Mucosa of rectum (tissue), 2 donors: ENCODE measurements around the gene SLC2A6.
A peak's percentile ranks its signal among the peaks of the same experiment; 100 is the strongest.

Source experiments
- H3K27ac ChIP-seq, 2 donors: one replicate each; pipeline ENCODE4 v1.7.0; 2013; ENCODE audit warnings: inconsistent platforms in 2 of 2, low read depth in 2 of 2, low read length in 2 of 2
- H3K27me3 ChIP-seq, 2 donors: one replicate each; pipeline ENCODE4 v1.7.0; 2013; ENCODE audit warnings: low read length in 2 of 2; ENCODE audit not compliant: control insufficient read depth in 2 of 2, insufficient read depth in 2 of 2
- H3K36me3 ChIP-seq, 2 donors: one replicate each; pipeline ENCODE4 v1.7.0; 2013; ENCODE audit warnings: low read length in 2 of 2; ENCODE audit not compliant: control insufficient read depth in 2 of 2, insufficient read depth in 2 of 2
- H3K4me1 ChIP-seq, 2 donors: one replicate each; pipeline ENCODE4 v1.7.0; 2013; ENCODE audit warnings: low read length in 2 of 2, mild to moderate bottlenecking in 1 of 2; ENCODE audit not compliant: control insufficient read depth in 2 of 2, insufficient read depth in 2 of 2
- H3K4me3 ChIP-seq, 2 donors: one replicate each; pipeline ENCODE4 v1.7.0; 2013; ENCODE audit warnings: low read length in 2 of 2
- H3K9ac ChIP-seq, 2 donors: one replicate each; pipeline ENCODE4 v1.7.0; 2013; ENCODE audit warnings: low read length in 2 of 2, low read depth in 1 of 2, mild to moderate bottlenecking in 1 of 2
- H3K9me3 ChIP-seq, 2 donors: one replicate each; pipeline ENCODE4 v1.7.0; 2013; ENCODE audit warnings: low read length in 2 of 2; ENCODE audit not compliant: control insufficient read depth in 2 of 2
- donor health status: healthy.
- donor health status: Normal muscosa, but diverticular disease.

The SLC2A6 gene

DNA sequence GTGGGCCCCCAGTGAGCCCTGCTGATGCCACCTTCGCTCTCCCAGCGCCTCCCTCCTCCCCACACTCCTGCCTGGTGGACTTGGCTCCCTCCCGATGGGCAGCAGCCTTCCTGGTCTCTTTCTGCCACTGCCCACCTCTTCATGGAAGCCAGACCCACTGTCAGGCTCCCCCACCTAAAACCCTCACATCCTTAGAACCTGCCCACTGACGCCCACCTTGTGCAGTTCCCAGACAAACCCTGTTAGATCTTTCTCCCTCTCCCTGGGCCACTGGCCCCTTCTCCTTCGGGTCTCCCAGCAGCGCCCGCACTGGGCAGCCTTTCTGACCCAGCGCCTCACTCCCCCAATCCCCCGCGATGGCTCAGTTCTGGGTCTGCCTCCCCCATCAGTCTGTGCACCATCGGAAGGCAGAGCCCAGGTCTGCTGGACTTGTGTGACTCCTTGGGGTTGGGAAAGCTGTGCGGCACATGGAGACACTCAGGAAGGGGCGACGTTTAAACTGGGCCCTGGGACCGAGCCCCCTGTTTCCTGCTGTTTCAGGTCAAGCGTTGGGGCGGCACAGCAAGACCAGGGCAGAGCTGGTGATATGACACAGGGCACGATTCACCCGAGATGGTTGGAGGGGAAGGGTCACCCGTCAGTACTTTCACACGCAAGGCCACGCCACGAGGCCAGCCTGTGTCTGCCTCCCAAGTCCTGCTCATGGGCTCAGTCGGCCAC lies 28.5 kb upstream of the SLC2A6 start:
- Histone ChIP-seq H3K27ac (no peak overlapping the region), H3K4me1 (peaks cover 11 to 14% of the 10 kb centered on the region in 2 donors), H3K9me3 (peaks cover under 1 to 3% of the 10 kb centered on the region in 2 donors), H3K9ac (no peak overlapping the region), H3K4me3 (no peak overlapping the region), H3K27me3 (peaks cover 3 to 4% of the 10 kb centered on the region in 2 donors), H3K36me3 (no peaks in the 10 kb centered on the region)

DNA sequence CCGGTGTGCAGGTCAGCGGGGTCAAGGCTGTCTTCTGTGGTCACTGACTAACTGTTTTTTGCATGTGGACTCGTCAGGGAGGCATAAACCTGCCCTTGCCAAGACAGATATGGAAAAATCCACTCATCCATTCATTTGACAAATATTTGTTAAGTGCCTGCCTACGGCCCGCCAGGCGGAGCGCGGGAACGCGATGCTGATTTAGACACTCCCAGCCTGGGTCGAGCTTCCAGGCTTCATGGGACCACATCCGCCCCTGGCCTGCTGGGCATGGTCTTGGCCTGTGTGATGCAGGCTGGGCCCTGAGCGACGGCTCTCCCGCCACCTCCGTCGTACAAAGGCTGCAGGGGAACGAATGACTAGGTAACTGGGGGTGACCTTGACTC lies 27.7 kb upstream of the SLC2A6 start:
- Histone ChIP-seq H3K36me3 (no peaks in the 10 kb centered on the region), H3K9me3 (peaks cover 5 to 6% of the 10 kb centered on the region in 2 donors), H3K27me3 (peaks cover 3 to 4% of the 10 kb centered on the region in 2 donors), H3K4me3 (no peak overlapping the region), H3K4me1 (peaks cover 11 to 14% of the 10 kb centered on the region in 2 donors), H3K9ac (no peak overlapping the region), H3K27ac (no peak overlapping the region)

DNA sequence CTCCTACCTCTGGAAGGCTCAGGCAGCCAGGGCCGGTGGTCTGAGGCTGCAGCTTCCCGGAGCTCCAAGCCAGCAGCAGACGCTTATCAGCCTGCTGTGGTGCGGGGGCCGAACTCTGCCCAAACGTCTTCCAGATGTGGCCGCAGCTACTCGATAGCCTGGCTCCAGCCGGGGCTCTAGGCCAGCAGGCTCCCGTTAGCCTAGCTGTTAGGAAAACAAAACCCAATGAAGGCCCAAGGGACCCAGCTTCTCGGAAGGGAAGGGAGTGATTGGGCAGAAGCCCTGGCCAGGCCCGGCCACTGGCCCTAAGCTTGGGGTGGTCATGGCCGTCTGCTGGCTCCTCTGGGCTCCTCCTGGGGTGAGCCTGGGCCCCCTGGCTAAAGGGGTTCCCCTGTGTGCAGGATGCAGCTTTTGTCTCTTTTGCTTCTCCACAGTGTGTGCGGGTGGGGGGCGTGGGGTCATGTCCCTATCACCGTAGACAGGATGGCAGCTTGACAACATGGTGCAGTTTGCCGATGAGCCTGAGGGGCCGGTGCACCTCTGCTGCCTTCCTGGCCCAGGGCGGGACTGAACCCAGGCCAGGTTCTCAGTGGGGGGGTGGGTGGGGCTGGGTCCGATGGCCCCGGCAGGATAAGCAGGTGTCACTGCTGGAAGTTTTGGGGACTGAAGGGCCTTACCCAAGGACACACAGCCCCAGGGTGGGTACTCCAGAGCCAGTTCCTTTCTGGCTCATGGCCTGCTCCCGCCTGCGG lies 27.2 kb upstream of the SLC2A6 start:
- peak overlapping the region in 1 of 2 donors; percentile 4 for H3K27ac ChIP-seq
- peaks cover 11 to 14% of the 10 kb centered on the region in 2 donors for H3K4me1 ChIP-seq
- no peaks in the 10 kb centered on the region for H3K36me3 ChIP-seq

DNA sequence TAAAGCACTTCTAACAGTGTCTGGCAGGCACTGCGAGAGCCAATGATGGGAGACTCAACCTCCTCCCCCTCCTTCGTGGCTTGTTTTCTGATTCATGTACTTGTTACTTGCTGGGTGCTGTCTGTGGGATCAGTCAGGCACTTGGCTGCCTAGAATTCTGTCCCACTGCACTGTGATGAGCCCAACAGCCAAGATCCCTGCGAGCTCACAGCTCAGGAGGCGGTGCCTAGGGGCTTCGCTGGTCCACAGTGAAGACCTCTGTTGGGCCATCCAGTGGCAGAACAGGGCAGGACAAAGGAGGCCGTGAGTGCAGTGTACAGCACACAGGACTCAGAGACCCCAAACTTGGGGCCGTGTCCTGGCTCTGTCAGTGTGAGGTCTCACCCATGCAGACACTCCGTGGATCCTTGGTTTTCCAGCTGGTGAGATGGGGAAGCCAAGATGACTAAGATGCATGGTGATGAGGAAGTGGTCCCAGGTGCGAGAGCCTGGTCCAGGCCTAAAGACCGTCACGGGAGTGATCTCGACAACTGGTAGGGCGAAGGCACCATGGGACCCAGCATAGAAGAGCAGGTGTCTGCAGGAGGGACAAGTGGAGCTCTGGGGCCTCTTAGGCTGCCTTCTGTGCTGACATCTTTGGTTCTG lies 26.4 kb upstream of the SLC2A6 start:
- peak overlapping the region in 1 of 2 donors; percentile 4 for H3K27ac ChIP-seq
- no peak overlapping the region for H3K9ac ChIP-seq
- no peaks in the 10 kb centered on the region for H3K36me3 ChIP-seq
- peaks cover 11 to 14% of the 10 kb centered on the region in 2 donors for H3K4me1 ChIP-seq
- peaks cover 8% of the 10 kb centered on the region in 2 donors for H3K9me3 ChIP-seq
- H3K4me3 ChIP-seq: no peak overlapping the region
- H3K27me3 ChIP-seq: peaks cover 3 to 4% of the 10 kb centered on the region in 2 donors

More for the DNA sequence above, 27.2 kb upstream of the SLC2A6 start:
- H3K9ac ChIP-seq: no peak overlapping the region
- H3K9me3 ChIP-seq: peaks cover 8% of the 10 kb centered on the region in 2 donors
- peaks cover 3 to 4% of the 10 kb centered on the region in 2 donors for H3K27me3 ChIP-seq
- H3K4me3 ChIP-seq: no peak overlapping the region

DNA sequence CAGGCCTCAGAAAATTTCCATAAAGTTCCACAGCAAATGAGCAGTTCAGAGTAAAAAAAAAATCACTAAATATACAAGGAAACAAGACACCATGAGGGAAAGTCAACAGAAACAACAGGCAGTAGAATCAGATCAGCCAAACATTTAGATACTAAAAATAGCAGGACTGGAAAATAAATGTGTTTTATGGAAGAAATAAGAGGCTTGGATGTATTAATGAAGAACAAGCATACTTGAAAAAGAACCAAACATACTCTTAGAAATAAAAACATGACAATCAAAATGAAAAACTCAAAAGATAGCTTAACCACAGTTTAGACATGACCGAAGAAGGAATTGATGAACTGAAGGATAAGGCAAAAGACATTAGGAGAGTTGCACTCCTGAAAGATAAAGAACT lies 23.2 kb upstream of the SLC2A6 start:
- Histone ChIP-seq H3K36me3 (no peaks in the 10 kb centered on the region), H3K9ac (no peak overlapping the region), H3K4me1 (peaks cover 0 to 14% of the 10 kb centered on the region in 2 donors), H3K27me3 (peaks cover 1 to 3% of the 10 kb centered on the region in 2 donors), H3K4me3 (no peak overlapping the region), H3K9me3 (peaks cover 8% of the 10 kb centered on the region in 2 donors), H3K27ac (no peak overlapping the region)

DNA sequence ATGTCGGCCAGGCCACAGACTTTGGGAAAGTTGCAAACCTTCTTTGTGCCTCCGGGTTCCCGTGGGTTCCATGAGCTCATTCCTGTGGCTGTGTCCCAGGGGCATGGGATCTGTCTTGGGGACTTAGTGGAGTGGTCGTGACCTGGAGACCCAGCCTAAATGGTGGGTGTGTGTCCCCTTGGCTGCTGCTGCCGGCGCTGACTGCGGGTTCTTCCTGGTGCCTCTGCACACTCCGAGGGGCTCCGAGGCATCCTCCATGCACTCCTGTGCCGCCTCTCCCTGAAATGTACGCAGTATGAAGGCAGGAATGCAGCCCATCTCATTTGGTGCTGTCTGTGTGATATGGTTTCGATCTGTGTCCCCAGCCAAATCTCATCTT lies 21.0 kb upstream of the SLC2A6 start:
- H3K27ac ChIP-seq: peak overlapping the region; percentile 6 to 37
- no peaks in the 10 kb centered on the region for H3K36me3 ChIP-seq
- H3K4me1 ChIP-seq: peaks cover 2 to 11% of the 10 kb centered on the region in 2 donors
- H3K4me3 ChIP-seq: no peak overlapping the region
- H3K9me3 ChIP-seq: peaks cover 8% of the 10 kb centered on the region in 2 donors
- H3K27me3 ChIP-seq: peaks cover 1 to 6% of the 10 kb centered on the region in 2 donors
- no peak overlapping the region for H3K9ac ChIP-seq

DNA sequence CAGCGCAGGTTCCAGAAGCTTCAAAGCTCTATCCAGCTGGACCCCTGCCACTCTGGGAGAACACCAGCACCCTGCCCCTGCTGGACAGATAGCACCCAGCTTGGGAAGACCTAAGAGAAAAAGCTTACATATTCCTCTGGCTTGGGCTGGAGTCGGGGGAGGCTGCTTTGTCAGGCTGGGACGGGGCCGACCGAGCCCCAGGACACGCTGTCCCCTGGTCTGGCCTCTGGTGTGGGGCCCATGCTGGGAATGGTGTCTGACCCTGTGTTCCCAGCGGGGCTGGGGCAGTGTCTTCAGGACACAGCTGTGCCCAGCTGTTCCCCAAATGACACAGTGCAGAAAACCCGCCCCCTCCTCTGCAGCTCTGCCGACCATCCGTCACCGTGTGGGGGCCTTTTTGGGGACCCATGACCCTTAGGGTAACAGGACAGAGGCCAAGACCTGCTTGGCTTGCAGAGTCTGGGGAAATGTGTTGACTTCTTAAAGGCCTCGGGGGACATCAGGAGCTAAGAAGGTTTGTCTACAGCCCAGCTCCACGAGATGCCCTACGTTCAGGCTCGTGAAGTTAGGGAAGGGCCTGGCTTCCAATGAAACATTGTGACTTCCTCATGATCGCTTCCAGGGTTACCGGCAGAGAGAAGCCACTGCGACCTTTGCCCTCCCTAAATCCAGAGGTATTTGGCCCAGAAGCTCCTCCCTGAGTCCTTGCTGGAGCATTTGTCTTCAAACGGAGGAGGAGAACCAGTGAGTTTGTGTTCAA lies 20.4 kb upstream of the SLC2A6 start:
- Histone ChIP-seq H3K27ac (peak overlapping the region; percentile 6 to 37), H3K4me3 (no peak overlapping the region), H3K27me3 (peaks cover 1 to 6% of the 10 kb centered on the region in 2 donors), H3K4me1 (peaks cover 2 to 11% of the 10 kb centered on the region in 2 donors), H3K9me3 (peaks cover 8% of the 10 kb centered on the region in 2 donors), H3K36me3 (no peaks in the 10 kb centered on the region), H3K9ac (no peak overlapping the region)

DNA sequence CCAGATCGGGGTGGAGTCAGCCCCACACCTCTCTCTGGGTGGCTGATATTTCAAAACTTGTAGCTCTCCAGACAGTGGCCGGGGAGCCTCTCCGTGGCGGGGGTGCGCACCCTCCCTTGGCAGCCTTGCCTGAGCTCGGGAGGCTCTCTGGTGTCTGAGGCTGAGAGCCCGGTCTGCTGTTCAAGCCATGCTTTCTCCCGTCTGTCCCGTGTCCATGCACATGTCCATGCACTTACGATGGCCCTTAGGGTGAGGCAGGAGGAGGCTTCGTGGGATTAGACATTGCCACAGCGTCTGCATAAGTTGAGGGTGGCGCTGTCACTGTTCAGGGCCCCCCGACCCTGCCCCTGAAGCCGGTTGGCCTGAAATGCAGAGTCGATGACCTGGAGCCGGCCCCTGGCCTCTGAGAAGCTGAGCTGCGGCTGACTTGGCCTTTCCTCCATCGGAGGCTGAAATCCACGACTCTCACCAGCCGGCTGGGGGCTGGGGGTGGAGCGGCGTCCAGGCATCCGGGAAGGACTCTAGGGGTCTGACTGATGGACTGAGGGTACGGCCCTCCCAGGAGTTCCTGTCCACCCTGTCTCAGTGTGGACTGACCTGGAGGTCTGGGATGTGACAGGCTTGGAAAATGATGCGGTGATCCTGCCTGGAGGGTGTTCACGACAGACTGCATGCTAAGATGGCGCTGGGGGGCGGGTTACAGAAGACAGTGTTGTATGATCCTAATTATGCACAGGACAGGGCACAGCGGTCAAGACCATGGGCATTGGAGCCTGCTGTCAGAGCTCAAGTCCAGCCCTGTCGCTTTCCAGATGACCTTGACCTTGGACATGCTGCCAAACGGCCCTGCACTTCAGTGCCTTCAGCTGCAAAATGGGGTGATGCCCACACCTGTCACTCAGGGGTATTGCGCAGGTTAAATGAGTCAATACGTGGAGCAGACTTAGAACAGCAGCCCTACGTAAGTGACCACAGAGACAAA lies 18.3 kb upstream of the SLC2A6 start:
- no peak overlapping the region for H3K9ac ChIP-seq
- H3K9me3 ChIP-seq: peaks cover 5 to 7% of the 10 kb centered on the region in 2 donors
- H3K27ac ChIP-seq: no peak overlapping the region
- peaks cover 2 to 14% of the 10 kb centered on the region in 2 donors for H3K4me1 ChIP-seq
- H3K4me3 ChIP-seq: no peak overlapping the region
- H3K36me3 ChIP-seq: no peaks in the 10 kb centered on the region
- H3K27me3 ChIP-seq: peaks cover 1 to 6% of the 10 kb centered on the region in 2 donors
